Measurements from ENCODE around the gene CERK. TPM values are rescaled to one million over a fixed set of nuclear protein-coding genes. Genes with fewer than 3 reads are reported as not detected.

CERK gene
- total RNA-seq, 1 experiment from 2014 or later = 30.9 TPM

DNA sequence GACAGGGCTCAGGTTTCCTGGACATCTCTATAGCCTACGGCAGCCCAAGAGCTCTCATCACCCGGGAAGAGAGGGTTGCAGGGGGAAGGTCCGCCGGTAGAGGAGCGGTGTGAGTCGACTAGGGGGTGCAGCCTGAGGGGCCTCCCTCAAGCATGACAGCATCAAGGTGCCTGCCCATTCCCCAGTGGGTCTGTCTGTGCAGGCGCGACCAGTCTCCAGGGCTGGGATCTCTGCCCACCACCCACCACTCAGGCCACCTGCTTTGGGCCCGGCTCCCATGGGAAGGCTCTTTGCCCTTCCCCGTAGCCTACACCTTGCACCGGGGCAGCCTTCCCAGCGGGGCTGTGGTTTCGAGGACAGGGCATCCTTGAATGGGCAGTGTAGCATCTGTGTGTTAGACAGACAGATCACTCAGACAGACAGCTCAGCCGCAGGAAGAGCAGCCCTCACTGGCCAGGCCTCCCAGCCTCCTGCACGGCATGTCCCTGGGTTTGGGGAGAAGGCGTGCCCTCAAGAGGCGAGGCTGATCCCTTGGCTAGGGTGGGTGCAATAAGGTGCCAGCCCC, 29.2 kb downstream of the CERK start:
- in situ Hi-C loops (cut with HindIII; ENCODE audit: low pct_unique_long_range_greater_than_20kb, low sequenced_read_pairs) (no loop called here), intact Hi-C loops (cut with micrococcal nuclease; ENCODE audit: unreplicated experiment) (no loop called here)
- Histone ChIP-seq H3K36me3 (ENCODE audit: control insufficient read depth, insufficient read depth, low read length) (peaks cover 3% of the 10 kb centered on the region; the same call in 1 of the 2 replicates), H3K4me1 (ENCODE audit: control insufficient read depth, insufficient read depth, low read length) (no peaks in the 10 kb centered on the region), H3K27me3 (ENCODE audit: control insufficient read depth, insufficient read depth, low read length) (no peaks in the 10 kb centered on the region), H3K9me3 (ENCODE audit: control insufficient read depth, insufficient read depth, low read depth, low read length) (no peaks in the 10 kb centered on the region), H3K4me3 (ENCODE audit: low read depth in 2 of 2, low read length in 2 of 2) (no peak overlapping the region), H3K27ac (ENCODE audit: low read length) (no peak overlapping the region)
- CTCF ChIA-PET = no interaction called here
- POLR2A ChIA-PET = no interaction called here
- TF ChIP-seq POLR2AphosphoS5 (IDR thresholded peaks at IDR 0.05; ENCODE audit: low read depth, low read length) (no peak), SIN3A (IDR thresholded peaks at IDR 0.05; ENCODE audit: borderline replicate concordance, insufficient read depth, low read depth, low read length) (no peak), TCF7L2 (IDR thresholded peaks at IDR 0.05; ENCODE audit: low read depth, low read length) (no peak)
- TF ChIP-seq, protein P1, sequence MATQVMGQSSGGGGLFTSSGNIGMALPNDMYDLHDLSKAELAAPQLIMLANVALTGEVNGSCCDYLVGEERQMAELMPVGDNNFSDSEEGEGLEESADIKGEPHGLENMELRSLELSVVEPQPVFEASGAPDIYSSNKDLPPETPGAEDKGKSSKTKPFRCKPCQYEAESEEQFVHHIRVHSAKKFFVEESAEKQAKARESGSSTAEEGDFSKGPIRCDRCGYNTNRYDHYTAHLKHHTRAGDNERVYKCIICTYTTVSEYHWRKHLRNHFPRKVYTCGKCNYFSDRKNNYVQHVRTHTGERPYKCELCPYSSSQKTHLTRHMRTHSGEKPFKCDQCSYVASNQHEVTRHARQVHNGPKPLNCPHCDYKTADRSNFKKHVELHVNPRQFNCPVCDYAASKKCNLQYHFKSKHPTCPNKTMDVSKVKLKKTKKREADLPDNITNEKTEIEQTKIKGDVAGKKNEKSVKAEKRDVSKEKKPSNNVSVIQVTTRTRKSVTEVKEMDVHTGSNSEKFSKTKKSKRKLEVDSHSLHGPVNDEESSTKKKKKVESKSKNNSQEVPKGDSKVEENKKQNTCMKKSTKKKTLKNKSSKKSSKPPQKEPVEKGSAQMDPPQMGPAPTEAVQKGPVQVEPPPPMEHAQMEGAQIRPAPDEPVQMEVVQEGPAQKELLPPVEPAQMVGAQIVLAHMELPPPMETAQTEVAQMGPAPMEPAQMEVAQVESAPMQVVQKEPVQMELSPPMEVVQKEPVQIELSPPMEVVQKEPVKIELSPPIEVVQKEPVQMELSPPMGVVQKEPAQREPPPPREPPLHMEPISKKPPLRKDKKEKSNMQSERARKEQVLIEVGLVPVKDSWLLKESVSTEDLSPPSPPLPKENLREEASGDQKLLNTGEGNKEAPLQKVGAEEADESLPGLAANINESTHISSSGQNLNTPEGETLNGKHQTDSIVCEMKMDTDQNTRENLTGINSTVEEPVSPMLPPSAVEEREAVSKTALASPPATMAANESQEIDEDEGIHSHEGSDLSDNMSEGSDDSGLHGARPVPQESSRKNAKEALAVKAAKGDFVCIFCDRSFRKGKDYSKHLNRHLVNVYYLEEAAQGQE (IDR thresholded peaks at IDR 0.05; ENCODE audit: insufficient read depth in 1 of 2, low read depth in 2 of 2, low read length in 1 of 2) = no peak
- TF ChIP-seq, protein P2, sequence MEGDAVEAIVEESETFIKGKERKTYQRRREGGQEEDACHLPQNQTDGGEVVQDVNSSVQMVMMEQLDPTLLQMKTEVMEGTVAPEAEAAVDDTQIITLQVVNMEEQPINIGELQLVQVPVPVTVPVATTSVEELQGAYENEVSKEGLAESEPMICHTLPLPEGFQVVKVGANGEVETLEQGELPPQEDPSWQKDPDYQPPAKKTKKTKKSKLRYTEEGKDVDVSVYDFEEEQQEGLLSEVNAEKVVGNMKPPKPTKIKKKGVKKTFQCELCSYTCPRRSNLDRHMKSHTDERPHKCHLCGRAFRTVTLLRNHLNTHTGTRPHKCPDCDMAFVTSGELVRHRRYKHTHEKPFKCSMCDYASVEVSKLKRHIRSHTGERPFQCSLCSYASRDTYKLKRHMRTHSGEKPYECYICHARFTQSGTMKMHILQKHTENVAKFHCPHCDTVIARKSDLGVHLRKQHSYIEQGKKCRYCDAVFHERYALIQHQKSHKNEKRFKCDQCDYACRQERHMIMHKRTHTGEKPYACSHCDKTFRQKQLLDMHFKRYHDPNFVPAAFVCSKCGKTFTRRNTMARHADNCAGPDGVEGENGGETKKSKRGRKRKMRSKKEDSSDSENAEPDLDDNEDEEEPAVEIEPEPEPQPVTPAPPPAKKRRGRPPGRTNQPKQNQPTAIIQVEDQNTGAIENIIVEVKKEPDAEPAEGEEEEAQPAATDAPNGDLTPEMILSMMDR (IDR thresholded peaks at IDR 0.05) = no peak
- BruUV-seq (replicated peaks) = no TSS peak
- ATAC-seq = no peak
- no peak for DNase-seq (ENCODE audit: low read depth, low spot score)

GRCh38 chr22:46707827-46708570, 30.1 kb downstream of the CERK start:
- ATAC-seq (no peak), DNase-seq (ENCODE audit: low read depth, low spot score) (no peak)
- ChIA-PET POLR2A (no interaction called here), CTCF (no interaction called here)
- in situ Hi-C loops (cut with HindIII; ENCODE audit: low pct_unique_long_range_greater_than_20kb, low sequenced_read_pairs) = no loop called here
- no peak for TF ChIP-seq SIN3A (IDR thresholded peaks at IDR 0.05; ENCODE audit: borderline replicate concordance, insufficient read depth, low read depth, low read length)
- TF ChIP-seq TCF7L2 (IDR thresholded peaks at IDR 0.05; ENCODE audit: low read depth, low read length) = no peak
- TF ChIP-seq POLR2AphosphoS5 (IDR thresholded peaks at IDR 0.05; ENCODE audit: low read depth, low read length) = no peak
- TF ChIP-seq, protein P2 (IDR thresholded peaks at IDR 0.05) = no peak
- TF ChIP-seq, protein P1 (IDR thresholded peaks at IDR 0.05; ENCODE audit: insufficient read depth in 1 of 2, low read depth in 2 of 2, low read length in 1 of 2) = no peak
- no peaks in the 10 kb centered on the region for H3K4me1 ChIP-seq (ENCODE audit: control insufficient read depth, insufficient read depth, low read length)
- intact Hi-C loops (cut with micrococcal nuclease; ENCODE audit: unreplicated experiment) = no loop called here
- no peaks in the 10 kb centered on the region for H3K27me3 ChIP-seq (ENCODE audit: control insufficient read depth, insufficient read depth, low read length)
- H3K4me3 ChIP-seq (ENCODE audit: low read depth in 2 of 2, low read length in 2 of 2) = no peak overlapping the region
- peaks cover 3% of the 10 kb centered on the region; the same call in 1 of the 2 replicates for H3K36me3 ChIP-seq (ENCODE audit: control insufficient read depth, insufficient read depth, low read length)
- no TSS peak for BruUV-seq (replicated peaks)
- H3K27ac ChIP-seq (ENCODE audit: low read length) = no peak overlapping the region
- no peaks in the 10 kb centered on the region for H3K9me3 ChIP-seq (ENCODE audit: control insufficient read depth, insufficient read depth, low read depth, low read length)
